ENCODE measurements around the gene MRPL54. TPM values are rescaled to one million over a fixed set of nuclear protein-coding genes. Genes with fewer than 3 reads are reported as not detected.
A peak's percentile ranks its signal among the peaks of the same experiment; 100 is the strongest.

MRPL54 gene
- polyA plus RNA-seq, 2 of the 4 experiments (the other 2 are of a cell fraction) = 30.8 to 47.5 TPM

- no peak for TF ChIP-seq MAZ (IDR thresholded peaks at IDR 0.05; ENCODE audit: borderline replicate concordance, low read depth, low read length)
- TF ChIP-seq EHF (CRISPR knock-in tag; IDR thresholded peaks at IDR 0.05) = no peak
- TF ChIP-seq ATOH8 (CRISPR knock-in tag; IDR thresholded peaks at IDR 0.05; ENCODE audit: low read depth) = no peak
- no peak for TF ChIP-seq CTCF (IDR thresholded peaks at IDR 0.05)
- no peak for TF ChIP-seq FOSB (CRISPR knock-in tag; IDR thresholded peaks at IDR 0.05)
- no peak for TF ChIP-seq ZFP36 (IDR thresholded peaks at IDR 0.05; ENCODE audit: borderline replicate concordance, partially characterized antibody)
- no peak for TF ChIP-seq EHMT2 (IDR thresholded peaks at IDR 0.05; ENCODE audit: low read depth)
- ATAC-seq (no peak), DNase-seq (ENCODE audit: low read depth in 1 of 2, low spot score in 1 of 2) (no peak), FAIRE-seq (no peak)
- peak within 1 kb of the TSS in 1 of 2 experiments; percentile 72; a peak in 4 of 6 replicates for H3K27ac ChIP-seq
- CTCF ChIA-PET = no interaction called here
- H3K9me3 ChIP-seq = peaks cover 16% of the 10 kb centered on the region
- peaks cover 9% of the 10 kb centered on the region; the same call in 1 of the 3 replicates for H3K4me1 ChIP-seq
- no peak within 1 kb of the TSS for H3K4me3 ChIP-seq
- POLR2A ChIA-PET = no interaction called here
- WGBS (ENCODE audit: missing lambda C conversion rate) = 93% methylated on average over 21 of the region's 101 CpGs
- peak within 1 kb of the TSS; percentile 74 for H3K4me2 ChIP-seq
These were observed 23.7 kb downstream of the MRPL54 start, which contains the start of gene MATK for GRCh38 chr19:3785938-3786824. MATK (minus strand) TSS chr19:3786381; CDS start chr19:3785135, 1,246 bp downstream.

GRCh38 chr19:3788996-3789778 lies 26.7 kb downstream of the MRPL54 start:
- TF ChIP-seq CEBPB (IDR thresholded peaks at IDR 0.05) (no peak), NPAS2 (CRISPR knock-in tag; IDR thresholded peaks at IDR 0.05; ENCODE audit: borderline replicate concordance) (no peak), RFX5 (IDR thresholded peaks at IDR 0.05) (no peak), FOSL2 (IDR thresholded peaks at IDR 0.05) (no peak), FOSL2 (CRISPR knock-in tag; IDR thresholded peaks at IDR 0.05) (no peak), ZSCAN20 (CRISPR knock-in tag; IDR thresholded peaks at IDR 0.05) (no peak), ZNF302 (CRISPR knock-in tag; IDR thresholded peaks at IDR 0.05) (no peak), POLR2A (IDR thresholded peaks at IDR 0.05; ENCODE audit: low read length) (no peak), BHLHE40 (IDR thresholded peaks at IDR 0.05; ENCODE audit: low read depth, low read length) (no peak), JUN (IDR thresholded peaks at IDR 0.05) (no peak), POLR2AphosphoS2 (conservative IDR thresholded peaks at IDR 0.05; ENCODE audit: low read length) (no peak), MYC (IDR thresholded peaks at IDR 0.05; ENCODE audit: borderline replicate concordance, low read length) (no peak), NR3C1 (IDR thresholded peaks at IDR 0.05) (no peak)
- Histone ChIP-seq H3K4me1 (peaks cover 9% of the 10 kb centered on the region; the same call in 1 of the 3 replicates), H3K9me3 (no peaks in the 10 kb centered on the region), H3K4me2 (no peak overlapping the region), H3K4me3 (no peak overlapping the region), H3K27ac (no peak overlapping the region)
- 54% methylated on average over 16 of the region's 16 CpGs for WGBS (ENCODE audit: missing lambda C conversion rate)
- ChIA-PET POLR2A (interaction anchor here (1.0 kb wide), 1 partner anchor 196 kb away, joined by 7 read pairs; the partner anchor contains the start of gene EEF2), CTCF (interaction anchor here (0.9 to 1.8 kb wide), 3 partner anchors 10 to 32 kb away, joined by 3 to 5 read pairs (median 3); no protein-coding TSS in a partner anchor)
- FAIRE-seq (no peak), ATAC-seq (no peak), DNase-seq (ENCODE audit: low read depth in 1 of 2, low spot score in 1 of 2) (no peak)

All from A549 (cell line).